PFSK-1 (cell line): ENCODE results near the gene ITGAE.

Experiments used
- FOXP2 ChIP-seq: optimal IDR thresholded peaks from 2 replicates; pipeline ENCODE3; 2011; ENCODE audit warnings: borderline replicate concordance, control low read depth, inconsistent platforms; ENCODE audit not compliant: insufficient read depth; ENCODE audit errors: extremely low read length, extremely low read depth
- POLR2AphosphoS5 ChIP-seq: IDR thresholded peaks from 2 replicates; pipeline ENCODE4 v1.6.1; 2012; ENCODE audit warnings: low read depth, mild to moderate bottlenecking, control low read depth, low read length, moderate library complexity
- REST ChIP-seq, 2 experiments: IDR thresholded peaks; 2 replicates each; pipeline versions ENCODE4 v1.6.1 to v1.8.0; 2011 to 2012; ENCODE audit warnings: low read depth in 2 of 2, low read length in 2 of 2, control low read depth in 1 of 2, inconsistent platforms in 1 of 2, mild to moderate bottlenecking in 1 of 2, moderate library complexity in 1 of 2; ENCODE audit not compliant: insufficient read depth in 1 of 2
- SIN3A ChIP-seq: IDR thresholded peaks from 2 replicates; pipeline ENCODE4 v1.6.1; 2012; ENCODE audit warnings: mild to moderate bottlenecking, low read length, moderate library complexity, borderline replicate concordance; ENCODE audit not compliant: insufficient read depth
- TAF1 ChIP-seq: IDR thresholded peaks from 2 replicates; pipeline ENCODE4 v1.6.1; 2012; ENCODE audit warnings: low read length, control low read depth, borderline replicate concordance; ENCODE audit not compliant: insufficient read depth

The ITGAE gene

GRCh38 chr17:3827124-3827773 is 26.3 kb upstream of the ITGAE start:
- TF ChIP-seq TAF1: no peak
- TF ChIP-seq REST (IDR thresholded peaks at IDR 0.05; ENCODE audit: insufficient read depth in 1 of 2, low read depth in 2 of 2, low read length in 2 of 2): no peak
- no peak for TF ChIP-seq SIN3A
- TF ChIP-seq FOXP2: no peak
- TF ChIP-seq POLR2AphosphoS5: no peak

- TF ChIP-seq SIN3A: no peak
- no peak for TF ChIP-seq POLR2AphosphoS5
- TF ChIP-seq REST (IDR thresholded peaks at IDR 0.05; ENCODE audit: insufficient read depth in 1 of 2, low read depth in 2 of 2, low read length in 2 of 2): no peak
- TF ChIP-seq TAF1: no peak
- no peak for TF ChIP-seq FOXP2
These were observed 25.2 kb upstream of the ITGAE start for GRCh38 chr17:3826191-3826590.

GRCh38 chr17:3821101-3821500 is 20.1 kb upstream of the ITGAE start:
- no peak for TF ChIP-seq SIN3A
- no peak for TF ChIP-seq REST (IDR thresholded peaks at IDR 0.05; ENCODE audit: insufficient read depth in 1 of 2, low read depth in 2 of 2, low read length in 2 of 2)
- no peak for TF ChIP-seq FOXP2
- no peak for TF ChIP-seq POLR2AphosphoS5
- TF ChIP-seq TAF1: no peak

GRCh38 chr17:3818786-3819185 is 17.8 kb upstream of the ITGAE start:
- TF ChIP-seq TAF1 (no peak), POLR2AphosphoS5 (no peak), SIN3A (no peak), REST (IDR thresholded peaks at IDR 0.05; ENCODE audit: insufficient read depth in 1 of 2, low read depth in 2 of 2, low read length in 2 of 2) (no peak), FOXP2 (no peak)
